ENCODE measurements around the gene NOTO. TPM values are rescaled to one million over a fixed set of nuclear protein-coding genes. Genes with fewer than 3 reads are reported as not detected.

The NOTO gene
- total RNA-seq, 4 donors from 2014 or later: not detected

DNA sequence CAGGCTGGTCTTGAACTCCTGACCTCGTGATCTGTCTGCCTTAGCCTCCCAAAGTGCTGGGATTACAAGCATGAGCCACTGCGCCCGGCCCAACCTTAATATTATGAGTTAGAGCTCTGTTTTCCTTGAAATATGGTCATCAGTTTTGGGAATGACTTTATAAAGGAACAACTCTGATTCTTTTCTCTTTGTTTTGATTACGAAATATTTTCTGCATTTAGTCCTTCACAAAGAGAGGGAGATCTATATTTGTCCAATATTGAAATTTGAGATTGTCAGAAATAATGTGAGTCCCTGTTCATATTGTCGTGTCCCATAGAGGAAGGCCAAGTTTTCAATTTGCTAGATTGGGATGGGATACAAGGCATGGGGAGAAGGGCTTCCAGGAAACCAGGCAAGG lies 14.8 kb downstream of the NOTO start:
- 88 to 93% methylated on average over 5 of the region's 5 CpGs for WGBS, 2 donors
- intact Hi-C loops (cut with DNase I; ENCODE audit: low total_unique reads): no loop called here

DNA sequence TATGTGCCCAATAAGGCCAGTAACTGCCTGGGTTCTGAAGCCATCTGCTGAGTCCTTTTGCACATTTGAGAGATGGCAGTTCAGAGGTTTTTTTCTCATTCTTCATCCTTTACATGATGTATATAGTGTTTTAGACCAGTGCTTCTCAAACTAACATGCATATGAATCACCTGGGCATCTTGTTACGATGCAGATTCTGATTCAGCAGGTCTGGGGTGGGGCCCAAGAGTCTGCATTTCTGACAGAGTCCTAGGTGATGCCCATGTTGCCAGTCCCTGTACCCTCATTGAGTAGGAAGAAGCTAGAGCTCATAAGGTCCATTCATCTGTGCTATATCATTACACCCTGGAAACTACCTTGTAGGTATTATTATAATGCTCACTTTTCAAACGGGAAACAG lies 15.5 kb downstream of the NOTO start:
- no peak overlapping the region for H3K4me3 ChIP-seq (ENCODE audit: low read depth, poor library complexity, severe bottlenecking)
- 76 to 78% methylated on average over 2 of the region's 2 CpGs for WGBS, 2 donors
- no peak for TF ChIP-seq POLR2A (IDR thresholded peaks at IDR 0.05)
- TF ChIP-seq, protein P1, sequence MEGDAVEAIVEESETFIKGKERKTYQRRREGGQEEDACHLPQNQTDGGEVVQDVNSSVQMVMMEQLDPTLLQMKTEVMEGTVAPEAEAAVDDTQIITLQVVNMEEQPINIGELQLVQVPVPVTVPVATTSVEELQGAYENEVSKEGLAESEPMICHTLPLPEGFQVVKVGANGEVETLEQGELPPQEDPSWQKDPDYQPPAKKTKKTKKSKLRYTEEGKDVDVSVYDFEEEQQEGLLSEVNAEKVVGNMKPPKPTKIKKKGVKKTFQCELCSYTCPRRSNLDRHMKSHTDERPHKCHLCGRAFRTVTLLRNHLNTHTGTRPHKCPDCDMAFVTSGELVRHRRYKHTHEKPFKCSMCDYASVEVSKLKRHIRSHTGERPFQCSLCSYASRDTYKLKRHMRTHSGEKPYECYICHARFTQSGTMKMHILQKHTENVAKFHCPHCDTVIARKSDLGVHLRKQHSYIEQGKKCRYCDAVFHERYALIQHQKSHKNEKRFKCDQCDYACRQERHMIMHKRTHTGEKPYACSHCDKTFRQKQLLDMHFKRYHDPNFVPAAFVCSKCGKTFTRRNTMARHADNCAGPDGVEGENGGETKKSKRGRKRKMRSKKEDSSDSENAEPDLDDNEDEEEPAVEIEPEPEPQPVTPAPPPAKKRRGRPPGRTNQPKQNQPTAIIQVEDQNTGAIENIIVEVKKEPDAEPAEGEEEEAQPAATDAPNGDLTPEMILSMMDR (IDR thresholded peaks at IDR 0.05): no peak
- DNase-seq (ENCODE audit: low spot score in 2 of 2): no peak
- intact Hi-C loops (cut with DNase I; ENCODE audit: low total_unique reads): no loop called here

More for the DNA sequence above, 14.8 kb downstream of the NOTO start:
- DNase-seq (ENCODE audit: low spot score in 2 of 2): no peak
- no peak for TF ChIP-seq POLR2A (IDR thresholded peaks at IDR 0.05)
- TF ChIP-seq, protein P1 (IDR thresholded peaks at IDR 0.05): no peak
- no peak overlapping the region for H3K4me3 ChIP-seq (ENCODE audit: low read depth, poor library complexity, severe bottlenecking)

DNA sequence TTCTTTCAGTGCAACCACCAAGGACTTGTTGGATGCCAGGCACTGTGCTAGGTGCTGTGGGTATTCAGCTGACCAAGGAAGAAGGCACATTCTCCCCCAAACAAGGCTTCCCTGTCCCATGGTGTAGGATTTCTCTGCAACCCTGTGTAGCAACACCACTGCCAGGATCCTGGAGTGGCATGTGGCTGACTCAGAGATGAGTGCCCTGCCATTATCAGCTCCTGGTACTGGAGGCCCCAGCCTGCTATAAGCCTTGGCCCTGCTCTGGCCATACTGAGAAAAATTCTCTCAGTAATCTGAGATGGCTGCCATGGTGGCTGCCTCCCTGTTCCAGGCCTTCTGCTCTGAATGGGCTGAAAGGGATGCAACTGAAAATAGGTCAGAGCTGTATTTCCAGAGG lies 15.9 kb downstream of the NOTO start:
- no peak for DNase-seq (ENCODE audit: low spot score in 2 of 2)
- intact Hi-C loops (cut with DNase I; ENCODE audit: low total_unique reads): no loop called here

DNA sequence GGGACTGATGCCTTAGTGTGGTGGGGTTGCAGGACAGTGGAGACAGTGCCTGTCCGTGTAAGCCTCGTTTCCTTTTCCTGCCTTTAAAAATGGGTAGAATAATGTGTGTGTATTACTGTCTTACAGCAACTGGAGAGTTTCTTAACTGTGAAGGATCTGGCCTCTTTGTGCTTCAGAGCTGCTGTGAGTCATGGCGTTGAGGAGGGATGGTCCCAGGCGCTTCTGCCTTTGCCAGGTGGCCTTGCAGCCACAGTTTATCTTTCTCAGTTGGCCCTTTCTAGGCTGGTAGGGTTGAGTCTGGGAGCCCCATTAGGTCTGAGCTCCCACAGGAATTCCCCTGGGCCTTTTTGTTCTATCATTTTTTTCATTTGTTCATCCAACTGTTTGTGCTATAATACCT lies 21.4 kb downstream of the NOTO start:
- intact Hi-C loops (cut with DNase I; ENCODE audit: low total_unique reads): no loop called here
- H3K4me3 ChIP-seq (ENCODE audit: low read depth, poor library complexity, severe bottlenecking): no peak overlapping the region
- TF ChIP-seq, protein P1 (IDR thresholded peaks at IDR 0.05): no peak
- TF ChIP-seq POLR2A (IDR thresholded peaks at IDR 0.05): no peak
- DNase-seq (ENCODE audit: low spot score in 2 of 2): no peak
- 82 to 91% methylated on average over 4 of the region's 4 CpGs for WGBS, 2 donors

More for the DNA sequence above, 15.9 kb downstream of the NOTO start:
- H3K4me3 ChIP-seq (ENCODE audit: low read depth, poor library complexity, severe bottlenecking): no peak overlapping the region
- no peak for TF ChIP-seq POLR2A (IDR thresholded peaks at IDR 0.05)
- TF ChIP-seq, protein P1 (IDR thresholded peaks at IDR 0.05): no peak

DNA sequence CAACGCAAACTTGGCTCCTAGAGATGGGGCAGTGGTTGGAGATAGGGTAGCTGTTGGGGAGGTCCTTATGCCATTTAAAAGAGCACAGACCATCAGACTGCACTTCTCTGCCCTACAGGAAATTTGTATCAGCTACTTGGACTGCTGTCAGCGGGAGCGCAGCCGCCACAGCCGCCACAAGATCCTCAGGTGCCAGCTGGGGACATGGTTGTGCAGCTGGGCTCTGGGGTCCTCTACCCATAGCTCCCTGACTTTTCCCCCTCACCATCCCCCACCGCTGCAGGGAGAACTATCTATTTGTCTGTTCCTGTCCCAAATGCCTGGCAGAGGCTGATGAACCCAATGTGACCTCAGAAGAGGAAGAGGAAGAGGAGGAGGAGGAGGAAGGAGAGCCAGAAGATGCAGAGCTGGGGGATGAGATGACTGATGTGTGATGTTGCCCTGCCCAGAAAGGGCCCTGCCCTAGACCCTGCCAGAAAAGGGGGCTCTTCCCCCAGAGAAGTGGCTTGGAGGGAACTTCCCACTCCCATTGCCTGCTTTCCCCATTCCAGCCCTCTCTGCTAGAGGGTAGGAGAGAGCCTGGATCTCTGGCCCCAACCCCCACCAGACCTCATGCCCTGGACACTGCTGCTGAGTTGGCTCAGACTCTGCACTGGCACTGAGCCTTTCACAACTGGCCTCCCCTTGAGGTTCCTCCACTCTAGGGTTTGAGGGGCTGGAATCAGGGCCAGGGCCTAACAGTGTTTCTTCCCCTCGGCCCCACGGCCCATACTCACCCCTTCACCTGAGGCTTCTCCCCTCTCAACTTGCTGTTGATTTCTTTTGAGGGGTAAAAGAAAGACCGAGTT lies 23.4 kb downstream of the NOTO start:
- H3K4me3 ChIP-seq (ENCODE audit: low read depth, poor library complexity, severe bottlenecking): no peak overlapping the region
- intact Hi-C loops (cut with DNase I; ENCODE audit: low total_unique reads): no loop called here
- TF ChIP-seq, protein P1 (IDR thresholded peaks at IDR 0.05): no peak
- WGBS, 2 donors: 79 to 89% methylated on average over 9 of the region's 9 CpGs
- no peak for DNase-seq (ENCODE audit: low spot score in 2 of 2)

DNA sequence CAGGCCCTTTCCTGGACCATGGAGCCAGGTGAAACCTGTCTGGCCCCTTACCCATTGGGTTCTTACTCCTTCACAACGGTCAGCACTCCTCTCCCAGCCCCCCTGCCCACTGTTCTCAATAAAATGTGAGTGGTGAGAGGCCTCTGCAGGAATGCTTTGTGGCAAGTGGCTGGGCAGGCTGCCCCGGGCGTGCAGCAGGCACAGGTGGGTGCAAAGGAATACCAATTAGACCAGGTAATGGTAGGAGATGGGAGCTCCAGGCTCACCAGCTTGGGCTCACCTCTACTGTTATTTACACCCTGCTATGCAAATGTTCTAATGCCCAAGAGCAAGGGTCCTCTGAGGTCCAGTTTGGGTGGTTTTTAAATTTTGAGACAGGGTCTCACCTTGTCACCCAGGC lies 24.7 kb downstream of the NOTO start:
- no peak for DNase-seq (ENCODE audit: low spot score in 2 of 2)
- intact Hi-C loops (cut with DNase I; ENCODE audit: low total_unique reads): no loop called here
- no peak for TF ChIP-seq POLR2A (IDR thresholded peaks at IDR 0.05)
- TF ChIP-seq, protein P1 (IDR thresholded peaks at IDR 0.05): no peak
- WGBS, 2 donors: 86 to 92% methylated on average over 3 of the region's 3 CpGs
- H3K4me3 ChIP-seq (ENCODE audit: low read depth, poor library complexity, severe bottlenecking): no peak overlapping the region
